ENCODE measurements around the gene ASF1A. TPM values are rescaled to one million over a fixed set of nuclear protein-coding genes. Genes with fewer than 3 reads are reported as not detected.

Gene ASF1A
- total RNA-seq, 2 donors from 2014 or later, result 9.2 to 16.1 TPM

DNA sequence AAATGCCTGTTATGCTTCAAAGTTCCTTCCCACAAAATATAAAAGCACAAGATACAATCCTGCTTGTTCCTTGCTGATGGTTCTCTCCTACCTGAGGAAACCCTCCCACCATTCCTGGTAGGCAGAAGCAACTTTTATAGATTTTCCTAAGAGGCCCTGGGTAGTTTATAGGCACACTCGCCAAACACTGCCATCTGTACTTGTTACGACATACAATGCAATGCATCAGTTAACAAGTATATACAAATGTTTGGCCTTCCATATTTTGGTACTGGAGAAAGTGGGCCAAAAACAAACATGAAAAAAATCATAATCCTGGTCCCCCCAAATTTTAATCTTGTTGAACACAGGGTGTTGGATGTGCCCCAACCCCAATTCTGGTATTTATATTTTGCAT is 24.4 kb downstream of the ASF1A start:
- H3K36me3 ChIP-seq, result peaks cover 61% of the 10 kb centered on the region
- no peak overlapping the region for H3K27ac ChIP-seq
- H3K4me1 ChIP-seq, result no peaks in the 10 kb centered on the region
- TF ChIP-seq, protein P1, sequence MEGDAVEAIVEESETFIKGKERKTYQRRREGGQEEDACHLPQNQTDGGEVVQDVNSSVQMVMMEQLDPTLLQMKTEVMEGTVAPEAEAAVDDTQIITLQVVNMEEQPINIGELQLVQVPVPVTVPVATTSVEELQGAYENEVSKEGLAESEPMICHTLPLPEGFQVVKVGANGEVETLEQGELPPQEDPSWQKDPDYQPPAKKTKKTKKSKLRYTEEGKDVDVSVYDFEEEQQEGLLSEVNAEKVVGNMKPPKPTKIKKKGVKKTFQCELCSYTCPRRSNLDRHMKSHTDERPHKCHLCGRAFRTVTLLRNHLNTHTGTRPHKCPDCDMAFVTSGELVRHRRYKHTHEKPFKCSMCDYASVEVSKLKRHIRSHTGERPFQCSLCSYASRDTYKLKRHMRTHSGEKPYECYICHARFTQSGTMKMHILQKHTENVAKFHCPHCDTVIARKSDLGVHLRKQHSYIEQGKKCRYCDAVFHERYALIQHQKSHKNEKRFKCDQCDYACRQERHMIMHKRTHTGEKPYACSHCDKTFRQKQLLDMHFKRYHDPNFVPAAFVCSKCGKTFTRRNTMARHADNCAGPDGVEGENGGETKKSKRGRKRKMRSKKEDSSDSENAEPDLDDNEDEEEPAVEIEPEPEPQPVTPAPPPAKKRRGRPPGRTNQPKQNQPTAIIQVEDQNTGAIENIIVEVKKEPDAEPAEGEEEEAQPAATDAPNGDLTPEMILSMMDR (IDR thresholded peaks at IDR 0.05), result no peak
- no peaks in the 10 kb centered on the region for H3K27me3 ChIP-seq
- no peak overlapping the region for H3K4me3 ChIP-seq
- no peaks in the 10 kb centered on the region for H3K9me3 ChIP-seq
- no peak for DNase-seq (ENCODE audit: low spot score)

- Histone ChIP-seq H3K4me1 (no peaks in the 10 kb centered on the region), H3K27ac (no peak overlapping the region), H3K4me3 (no peak overlapping the region), H3K9me3 (no peaks in the 10 kb centered on the region), H3K36me3 (peaks cover 65% of the 10 kb centered on the region), H3K27me3 (no peaks in the 10 kb centered on the region)
- no peak for DNase-seq (ENCODE audit: low spot score)
- TF ChIP-seq, protein P1 (IDR thresholded peaks at IDR 0.05), result no peak
These were observed 27.1 kb downstream of the ASF1A start for GRCh38 chr6:118921084-118921483.

DNA sequence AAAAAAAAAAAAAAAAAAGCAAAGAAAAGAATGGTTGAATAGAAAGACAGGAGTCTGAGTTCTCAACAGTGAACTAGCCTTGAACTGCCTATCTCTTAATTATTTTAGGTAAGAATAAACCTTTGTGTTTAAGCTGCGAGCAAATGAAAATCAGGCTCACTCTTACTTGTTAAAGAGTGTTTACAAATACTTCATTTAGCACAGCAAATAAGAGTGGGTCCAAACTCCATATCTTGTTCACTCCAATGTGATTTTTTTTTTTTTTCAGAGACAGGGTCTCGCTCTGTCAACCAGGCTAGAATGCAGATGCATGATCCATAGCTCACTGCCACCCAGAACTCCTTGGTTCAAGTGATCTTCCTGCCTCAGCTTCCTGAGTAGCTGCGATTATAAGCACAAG is 29.1 kb downstream of the ASF1A start:
- Histone ChIP-seq H3K4me1 (no peaks in the 10 kb centered on the region), H3K9me3 (no peaks in the 10 kb centered on the region), H3K4me3 (no peak overlapping the region), H3K27me3 (no peaks in the 10 kb centered on the region), H3K27ac (no peak overlapping the region), H3K36me3 (peaks cover 73% of the 10 kb centered on the region)
- no peak for DNase-seq (ENCODE audit: low spot score)
- TF ChIP-seq, protein P1 (IDR thresholded peaks at IDR 0.05), result no peak

DNA sequence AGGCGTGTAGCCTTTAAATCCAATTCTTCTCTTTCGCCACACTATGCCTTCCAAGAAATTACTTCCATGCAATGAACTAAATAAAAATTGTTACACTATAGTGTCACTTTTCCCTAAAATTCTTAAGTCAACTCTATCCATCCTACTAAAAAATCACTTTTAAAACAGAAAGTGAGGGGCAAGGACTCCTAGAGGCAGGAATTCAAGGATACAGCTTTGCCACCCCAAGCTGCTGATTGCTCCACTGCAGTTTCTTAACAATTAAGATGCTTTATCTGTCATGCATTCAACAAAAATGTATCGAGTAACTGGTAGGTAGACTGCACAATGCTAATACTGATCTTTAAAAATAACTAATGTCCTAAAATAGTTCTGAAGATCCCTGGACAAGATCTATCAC is 36.7 kb downstream of the ASF1A start:
- Histone ChIP-seq H3K27ac (no peak overlapping the region), H3K27me3 (no peaks in the 10 kb centered on the region), H3K9me3 (no peaks in the 10 kb centered on the region), H3K4me3 (no peak overlapping the region), H3K36me3 (peaks cover 31% of the 10 kb centered on the region), H3K4me1 (peaks cover 0 to 9% of the 10 kb centered on the region in 2 donors)
- TF ChIP-seq, protein P1 (IDR thresholded peaks at IDR 0.05), result no peak
- DNase-seq (ENCODE audit: low spot score), result no peak

DNA sequence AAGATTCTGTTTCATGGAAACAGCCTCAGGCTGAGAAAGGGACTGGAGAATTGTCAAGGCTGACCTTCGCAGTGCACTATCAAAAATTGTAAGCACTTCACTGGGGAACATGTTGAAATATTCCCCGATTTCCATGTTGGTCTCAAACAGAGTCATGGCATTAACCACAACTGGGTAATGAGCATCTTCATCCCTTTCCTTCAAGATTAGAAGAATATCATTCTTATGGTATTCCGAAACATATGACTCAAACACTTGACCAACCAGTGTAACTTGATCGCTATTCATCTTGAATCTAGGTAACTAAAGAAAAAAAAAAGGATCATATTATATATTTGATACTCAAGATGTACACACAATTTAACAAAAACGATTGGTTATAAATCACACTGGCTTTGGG is 37.5 kb downstream of the ASF1A start:
- Histone ChIP-seq H3K27ac (no peak overlapping the region), H3K4me1 (peaks cover 0 to 13% of the 10 kb centered on the region in 2 donors), H3K36me3 (peaks cover 25% of the 10 kb centered on the region), H3K27me3 (no peaks in the 10 kb centered on the region), H3K4me3 (no peak overlapping the region), H3K9me3 (no peaks in the 10 kb centered on the region)
- TF ChIP-seq, protein P1 (IDR thresholded peaks at IDR 0.05), result no peak
- no peak for DNase-seq (ENCODE audit: low spot score)

- no peak for DNase-seq (ENCODE audit: low spot score)
These were observed 38.5 kb downstream of the ASF1A start for GRCh38 chr6:118932421-118932820.

More at GRCh38 chr6:118932421-118932820, 38.5 kb downstream of the ASF1A start:
- Histone ChIP-seq H3K27me3 (no peaks in the 10 kb centered on the region), H3K4me1 (peaks cover 0 to 13% of the 10 kb centered on the region in 2 donors), H3K27ac (no peak overlapping the region), H3K4me3 (no peak overlapping the region), H3K9me3 (no peaks in the 10 kb centered on the region), H3K36me3 (peaks cover 21% of the 10 kb centered on the region)
- TF ChIP-seq, protein P1 (IDR thresholded peaks at IDR 0.05), result no peak
